Activated naive CD8-positive, alpha-beta T cell treated with anti-CD3 and anti-CD28 coated beads, Interleukin-2, amount 50 U/mL, for 16 hours (primary cell): ENCODE measurements around the gene EFCAB8.
"Not testable (repeated sequence)": the region's sequence is repeated elsewhere in the genome, so short reads cannot be mapped to it uniquely, and the experiment has no call there.

Experiments
- DNase-seq: peaks from one replicate; pipeline ENCODE4 v3.0.0-alpha.2; 2020; ENCODE audit warnings: low read depth, low spot score

Gene EFCAB8

DNA sequence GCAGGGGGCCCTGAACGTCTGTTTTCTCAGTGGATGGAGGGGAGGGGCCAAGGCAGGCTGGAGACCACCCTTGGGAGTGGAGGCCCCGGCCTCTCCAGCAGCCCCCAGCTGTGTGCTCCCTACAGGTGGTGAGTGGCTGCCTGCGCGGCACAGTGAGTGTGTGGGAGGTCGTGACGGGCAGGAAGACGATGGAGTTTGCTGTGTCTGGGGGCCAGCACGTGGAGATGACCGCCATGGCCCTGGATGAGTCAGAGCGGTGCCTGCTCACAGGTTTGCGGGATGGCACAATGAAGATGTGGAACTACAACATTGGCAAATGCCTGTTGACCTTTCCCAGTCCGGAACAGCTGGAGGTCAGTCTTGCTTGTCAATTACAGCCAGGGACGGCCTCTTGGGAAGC lies 52.6 kb downstream of the EFCAB8 start:
- DNase-seq = no peak

DNA sequence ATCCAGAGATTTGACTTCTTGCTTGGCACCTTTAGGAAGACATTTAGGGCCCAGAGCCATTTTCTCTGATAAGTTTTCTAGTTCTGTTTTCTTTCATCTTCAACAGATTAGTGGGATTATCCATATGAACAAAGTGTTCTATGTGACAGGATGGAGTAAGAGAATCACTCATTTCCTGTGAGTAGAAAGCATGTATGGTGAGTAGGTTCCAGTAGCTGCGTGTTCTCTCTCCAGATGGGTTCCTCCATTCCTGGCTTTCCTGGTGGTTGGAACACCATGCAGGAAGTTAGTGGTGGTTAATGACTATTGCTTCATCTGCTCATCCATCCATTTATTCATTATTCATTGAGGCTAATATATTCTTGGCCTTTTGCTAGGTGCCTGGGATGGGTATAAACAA lies 54.0 kb downstream of the EFCAB8 start:
- no peak for DNase-seq

DNA sequence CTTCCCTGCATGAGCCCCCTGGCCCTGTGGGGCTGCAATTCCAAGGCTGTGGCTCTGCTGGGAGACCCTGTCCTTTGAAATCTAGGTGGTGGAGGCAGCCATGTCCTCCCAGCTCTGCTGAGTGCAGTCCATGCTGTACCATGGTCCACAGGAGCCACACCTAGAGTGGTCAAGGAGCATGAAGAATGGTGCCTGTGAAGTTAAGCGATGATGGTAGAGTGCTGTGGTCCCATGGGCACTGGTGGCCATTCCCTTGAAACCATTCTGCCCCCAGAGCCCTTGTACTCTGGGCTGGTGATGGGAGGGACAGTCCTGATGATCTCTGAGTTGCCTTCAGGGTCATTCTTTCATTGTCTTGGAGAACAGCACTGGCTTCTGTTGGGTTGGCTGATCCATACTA lies 55.3 kb downstream of the EFCAB8 start:
- DNase-seq = no peak

DNA sequence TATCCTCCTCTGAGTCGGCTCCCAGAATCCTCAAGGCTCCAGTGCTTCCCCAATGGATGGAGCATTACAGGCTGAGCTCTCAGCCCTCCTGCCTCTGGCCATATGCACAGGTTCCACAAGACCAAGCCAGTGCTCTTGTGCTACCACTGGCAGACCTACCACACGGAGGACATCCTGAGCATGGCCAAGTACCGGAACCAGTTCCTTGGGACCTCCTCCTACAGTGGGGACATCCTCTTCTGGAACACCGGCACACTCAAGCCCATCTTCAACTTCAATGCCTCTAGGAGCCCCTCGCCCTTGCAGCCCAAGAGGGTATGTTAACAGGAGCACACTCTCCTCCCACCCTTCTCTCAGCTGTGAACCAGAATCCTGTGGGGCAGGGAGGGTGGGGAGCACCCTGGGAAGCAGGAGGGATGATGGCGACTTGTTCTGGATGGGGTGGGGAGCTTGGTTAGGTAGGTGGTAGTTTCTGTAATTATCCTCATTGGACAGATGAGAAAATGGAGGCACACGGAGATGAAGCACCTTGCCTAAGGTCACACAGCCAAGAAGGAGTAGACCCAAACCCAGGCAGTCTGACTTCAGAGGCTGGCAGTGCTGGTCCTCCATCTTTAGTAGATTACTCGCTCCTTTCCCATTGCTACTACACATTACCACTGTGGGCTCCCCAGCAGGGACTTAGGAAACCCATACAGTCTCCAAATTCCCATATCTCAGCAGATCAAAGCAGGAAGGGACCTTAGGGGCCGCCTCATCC lies 58.6 kb downstream of the EFCAB8 start:
- DNase-seq = no peak

DNA sequence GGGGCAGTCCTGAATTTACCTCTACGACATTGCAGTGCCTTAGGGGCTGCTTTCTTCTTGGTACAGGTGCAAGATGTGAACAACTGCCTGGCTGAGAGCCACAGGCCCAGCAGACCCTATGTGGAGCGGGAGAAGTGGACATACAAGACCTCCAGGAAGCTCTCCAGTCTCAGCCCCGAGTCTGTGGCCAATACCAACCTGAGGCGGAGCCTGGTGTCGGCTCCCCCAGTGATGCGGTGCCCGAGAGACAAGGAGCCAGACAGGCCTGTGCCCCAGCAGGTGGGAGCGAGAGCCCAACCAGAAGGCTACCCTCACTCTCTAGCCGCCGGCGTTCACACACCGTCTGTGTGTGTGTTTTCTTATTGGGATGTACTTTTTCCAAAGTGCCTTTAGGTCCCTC lies 59.6 kb downstream of the EFCAB8 start:
- DNase-seq = no peak

DNA sequence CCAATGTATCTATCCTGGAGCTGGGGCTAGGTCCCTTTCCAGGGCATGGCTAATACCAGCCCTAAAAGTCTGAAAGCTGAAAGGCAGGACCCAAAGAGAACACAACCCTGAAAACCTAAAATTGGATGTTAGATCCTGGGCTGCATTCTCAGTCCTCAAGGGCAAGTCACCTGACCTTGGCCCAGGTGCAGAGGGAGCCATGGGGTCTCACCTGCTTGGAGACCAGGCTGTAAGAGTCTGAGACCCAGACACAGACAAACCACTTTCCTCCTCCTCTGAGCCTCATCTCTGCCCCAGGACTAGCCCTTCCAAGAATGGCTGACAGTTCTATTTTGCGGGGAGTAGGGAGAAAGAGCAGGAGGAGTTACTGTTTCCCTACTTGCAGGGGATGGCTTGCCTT lies 60.0 kb downstream of the EFCAB8 start:
- no peak for DNase-seq

DNA sequence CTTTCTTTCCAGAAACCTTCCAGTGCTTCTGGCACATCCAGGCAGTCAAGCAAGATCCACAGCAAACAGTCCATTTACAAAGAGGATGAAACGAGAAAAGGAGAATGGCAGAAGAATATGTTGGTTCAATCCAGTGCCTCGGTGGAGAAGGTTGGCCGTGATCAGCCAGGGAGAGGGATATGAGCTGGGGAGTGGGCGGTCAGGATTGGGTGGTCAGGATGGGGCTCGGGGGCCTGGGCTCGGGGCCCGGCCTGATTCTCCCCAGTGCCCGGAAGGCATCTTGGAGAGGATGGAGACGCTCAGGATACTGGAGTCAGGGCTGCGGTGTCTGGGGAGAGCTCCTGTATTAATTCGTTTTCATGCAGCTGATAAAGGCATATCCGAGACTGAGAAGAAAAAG lies 61.3 kb downstream of the EFCAB8 start:
- no peak for DNase-seq

DNA sequence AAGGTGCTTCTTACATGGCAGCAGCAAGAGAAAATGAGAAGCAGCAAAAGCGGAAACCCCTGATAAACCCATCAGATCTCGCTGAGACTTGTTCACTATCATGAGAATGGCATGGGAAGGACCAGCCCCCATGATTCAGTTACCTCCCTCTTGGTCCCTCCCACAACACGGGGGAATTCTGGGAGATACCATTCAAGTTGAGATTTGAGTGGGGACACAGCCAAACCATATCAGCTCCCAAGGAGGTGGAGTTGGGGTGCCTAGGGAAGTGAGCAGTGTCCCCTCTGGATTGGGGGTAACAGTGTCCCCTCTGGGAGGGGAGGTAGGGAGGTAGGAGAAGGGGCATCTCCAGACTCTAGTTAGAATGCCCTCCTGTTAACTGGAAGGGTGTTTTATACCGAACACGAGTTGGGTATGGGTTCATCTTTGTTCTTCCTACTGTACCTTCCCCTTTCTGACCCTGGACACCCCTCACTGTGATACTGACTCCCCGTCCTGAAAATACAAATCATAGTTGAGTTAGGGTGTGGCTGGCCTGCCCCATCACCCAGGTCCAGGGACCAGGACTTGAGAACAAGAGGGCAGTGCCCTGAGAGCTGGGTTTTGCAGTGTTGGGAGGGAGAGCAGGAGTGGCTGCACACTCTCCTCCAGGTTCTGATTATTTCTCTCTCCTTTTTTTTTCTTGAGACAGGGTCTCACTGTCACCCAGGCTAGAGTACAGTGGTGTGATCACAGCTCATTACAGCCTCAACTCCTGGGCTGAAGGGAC lies 62.0 kb downstream of the EFCAB8 start:
- no peak for DNase-seq

DNA sequence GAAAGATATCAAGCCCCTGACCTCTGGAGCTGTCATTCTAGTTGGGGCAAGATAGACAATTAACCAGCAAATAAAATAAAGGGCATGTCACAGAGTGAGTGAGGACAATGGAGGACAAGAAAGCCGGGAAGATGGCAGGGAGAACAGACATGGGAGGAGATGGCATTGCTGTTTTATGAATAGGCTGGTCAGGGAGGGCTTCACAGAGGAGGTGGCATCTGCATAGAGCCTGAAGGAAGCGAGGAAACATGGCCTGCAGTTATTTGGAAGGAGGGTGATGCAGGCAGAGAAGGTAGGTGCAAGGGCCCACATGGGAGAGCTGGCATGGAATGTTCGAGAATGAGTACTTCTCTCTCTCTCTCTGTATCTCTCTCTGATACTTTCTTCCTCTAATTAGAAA lies 63.7 kb downstream of the EFCAB8 start:
- no peak for DNase-seq

DNA sequence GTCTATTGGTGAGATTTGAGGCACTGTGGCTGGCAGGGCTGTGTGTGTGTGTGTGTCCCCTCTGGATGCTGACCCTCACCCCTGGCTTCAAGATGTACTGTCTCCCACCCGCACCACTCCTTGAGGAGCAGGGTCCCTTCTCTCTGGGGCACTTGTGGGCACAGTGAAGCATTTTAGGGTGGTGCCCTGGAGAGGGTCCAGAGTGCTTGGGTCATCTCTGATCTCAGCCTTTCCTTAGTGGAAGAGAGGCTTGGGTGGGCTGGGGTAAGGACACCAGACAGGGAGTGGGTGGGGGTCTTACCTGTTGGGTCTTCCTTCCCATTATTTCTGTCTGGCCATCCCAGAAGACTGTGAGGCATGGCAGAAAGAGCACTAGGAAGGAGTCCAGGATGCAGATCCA lies 66.1 kb downstream of the EFCAB8 start:
- no peak for DNase-seq

DNA sequence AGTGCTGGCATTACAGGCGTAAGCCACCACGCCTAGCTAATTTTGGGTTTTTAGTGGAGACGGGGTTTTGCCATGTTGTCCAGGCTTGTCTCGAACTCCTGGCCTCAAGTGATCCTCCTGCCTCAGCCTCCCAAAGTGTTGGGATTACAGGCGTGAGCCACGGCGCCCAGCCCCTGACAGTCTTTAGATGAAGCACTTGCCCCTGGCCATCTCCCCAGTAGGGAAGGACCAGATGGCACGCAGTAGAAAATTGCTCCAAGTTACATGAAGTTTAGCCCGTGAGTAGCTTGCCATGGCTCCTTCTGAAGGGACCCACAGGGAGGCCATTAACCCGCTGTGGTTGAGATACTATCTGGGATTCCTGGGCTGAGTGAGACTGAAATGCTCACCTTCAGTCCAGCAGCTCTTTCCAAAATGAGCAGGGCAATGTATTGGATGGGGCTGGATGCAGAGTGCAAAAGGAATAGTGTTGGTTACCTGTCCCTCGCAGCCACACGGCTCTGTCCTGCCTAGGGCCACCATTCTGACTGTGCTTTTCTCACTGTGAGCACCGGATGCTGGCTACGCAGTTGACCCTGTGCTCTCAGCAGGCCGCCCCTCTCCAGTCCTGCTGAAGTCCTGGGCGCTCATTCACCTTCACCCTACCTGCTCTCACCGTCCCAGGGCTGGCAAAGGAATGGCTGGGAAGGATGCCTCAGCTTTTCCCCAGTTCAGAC lies 66.9 kb downstream of the EFCAB8 start:
- DNase-seq = no peak

DNA sequence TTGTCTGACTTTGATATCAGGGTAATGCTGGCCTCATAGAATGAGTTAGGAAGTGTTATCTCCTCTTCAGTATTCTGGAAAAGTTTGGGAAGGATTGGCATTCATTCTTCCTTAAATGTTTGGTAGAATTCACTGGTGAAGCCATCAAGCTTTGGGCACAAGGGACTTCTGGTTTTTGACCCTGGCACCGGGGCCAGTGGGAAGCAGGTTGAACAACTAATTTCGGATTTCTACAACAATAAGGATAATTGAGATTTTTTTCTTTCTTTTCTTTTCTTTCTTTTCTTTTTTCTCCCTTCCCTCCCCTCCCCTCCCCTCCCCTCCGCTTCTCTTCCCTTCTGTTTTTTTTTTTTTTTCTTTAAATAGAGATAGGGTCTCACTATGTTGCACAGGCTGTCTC lies 70.4 kb downstream of the EFCAB8 start:
- DNase-seq = no peak

DNA sequence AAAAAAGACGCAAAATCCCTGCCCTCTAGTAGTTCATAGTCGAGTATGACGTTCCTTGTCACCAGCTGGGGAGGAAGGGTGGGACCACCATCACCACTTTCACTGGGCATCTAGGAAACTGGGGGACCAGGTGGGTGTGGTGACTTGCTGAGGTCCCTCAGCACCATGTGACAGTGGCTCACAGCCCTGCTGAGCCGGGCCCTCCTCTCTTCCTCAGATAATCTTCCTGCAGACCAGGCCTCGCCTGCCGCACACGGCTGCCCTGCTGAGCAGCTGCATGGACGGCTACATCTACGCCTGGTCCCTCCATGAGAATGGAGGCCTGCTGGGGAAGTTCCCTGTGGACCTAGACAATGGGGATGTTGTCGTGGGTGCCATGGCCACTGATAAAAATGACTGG lies 71.5 kb downstream of the EFCAB8 start:
- no peak for DNase-seq

DNA sequence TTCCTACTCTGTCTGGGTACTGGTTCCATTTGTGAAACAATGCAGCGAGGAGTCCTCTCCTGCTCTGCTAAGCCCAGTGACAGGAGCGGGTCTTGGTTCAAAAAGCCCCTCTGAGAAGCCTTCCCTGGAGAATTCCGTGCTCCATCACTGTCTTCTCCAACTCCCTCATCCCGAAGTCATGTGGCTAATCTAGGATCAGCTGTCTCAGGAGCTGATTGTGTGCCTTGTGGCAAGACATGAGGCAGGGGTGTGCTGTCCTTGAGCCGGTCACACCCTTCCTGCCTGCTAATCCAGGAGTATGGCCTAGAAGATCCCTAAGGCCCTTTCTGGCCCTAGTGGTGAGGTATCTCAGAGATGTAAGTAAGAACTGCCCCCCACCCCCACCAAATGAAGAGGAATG lies 72.0 kb downstream of the EFCAB8 start:
- DNase-seq = no peak

DNA sequence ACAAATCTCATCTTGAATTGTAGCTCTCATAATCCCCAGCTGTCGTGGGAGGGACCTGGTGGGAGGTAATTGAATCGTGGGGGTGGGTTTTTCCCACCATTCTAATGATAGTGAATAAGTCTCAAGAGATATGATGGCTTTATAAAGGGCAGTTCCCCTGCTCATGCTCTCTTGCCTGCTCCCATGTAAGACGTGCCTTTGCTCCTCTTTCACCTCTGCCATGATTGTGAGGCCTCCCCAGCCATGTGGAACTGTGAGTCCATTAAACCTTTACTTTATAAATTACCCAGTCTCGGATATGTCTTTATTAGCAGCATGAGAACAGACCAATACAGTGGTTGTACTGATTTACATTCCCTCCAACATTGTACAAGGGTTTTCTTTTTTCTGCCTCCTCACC lies 75.9 kb downstream of the EFCAB8 start:
- DNase-seq = no peak

DNA sequence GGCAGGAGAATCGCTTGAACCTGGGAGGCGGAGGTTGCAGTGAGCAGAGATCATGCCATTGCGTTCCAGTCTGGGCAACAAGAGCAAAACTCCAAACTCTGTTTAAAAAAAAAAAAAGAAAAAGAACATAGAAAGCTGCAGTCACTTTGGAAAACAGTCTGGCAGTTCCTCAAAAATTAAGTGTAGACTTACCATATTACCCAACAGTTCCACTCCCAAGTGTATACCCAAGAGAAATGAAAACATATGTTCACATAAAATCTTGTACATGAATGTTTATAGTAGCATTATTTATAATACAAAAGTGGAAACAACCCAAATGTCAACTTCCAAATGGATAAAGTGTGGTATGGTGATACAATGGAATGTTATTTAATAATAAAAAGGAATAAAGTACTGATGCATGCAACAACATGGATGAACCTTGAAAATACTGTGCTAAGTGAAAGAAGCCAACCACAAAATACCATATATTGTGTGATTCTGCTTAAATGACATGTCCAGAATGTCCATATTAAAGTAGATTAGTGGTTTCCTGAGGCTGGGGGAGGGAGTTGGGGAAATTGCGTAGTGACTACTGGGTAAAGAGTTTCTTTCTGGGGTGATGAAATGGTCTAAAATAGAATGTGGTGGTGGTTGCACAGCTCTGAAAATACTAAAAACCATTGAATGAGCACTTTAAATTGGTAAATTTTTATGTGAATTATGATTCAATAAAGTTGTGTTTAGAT lies 82.6 kb downstream of the EFCAB8 start:
- no peak for DNase-seq

DNA sequence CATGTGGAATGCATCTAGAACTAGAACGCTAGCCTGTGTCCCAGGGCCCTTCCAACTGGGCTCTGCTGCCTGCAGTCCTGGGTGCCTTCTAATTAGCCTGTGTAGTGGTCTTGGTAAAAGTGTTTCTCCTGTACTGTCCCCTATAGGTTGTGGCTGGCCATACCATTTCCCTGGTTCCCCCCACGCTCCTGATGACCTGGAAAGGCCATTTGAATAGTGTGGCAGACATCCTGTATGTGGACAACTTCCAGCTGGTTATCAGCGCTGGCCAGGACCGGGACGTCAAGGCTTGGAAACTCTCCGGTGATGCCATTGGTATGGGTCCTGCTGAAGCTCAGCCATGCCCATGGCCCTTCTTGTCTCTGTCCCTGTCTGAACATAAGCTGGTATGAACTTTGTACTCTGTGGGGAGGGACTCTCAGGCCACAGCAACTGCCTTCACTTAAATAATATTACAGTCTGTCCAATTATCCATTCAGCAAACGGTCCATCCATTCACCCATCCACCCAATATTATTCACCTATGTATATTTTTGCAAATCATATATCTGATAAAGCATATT lies 84.8 kb downstream of the EFCAB8 start:
- DNase-seq = no peak

DNA sequence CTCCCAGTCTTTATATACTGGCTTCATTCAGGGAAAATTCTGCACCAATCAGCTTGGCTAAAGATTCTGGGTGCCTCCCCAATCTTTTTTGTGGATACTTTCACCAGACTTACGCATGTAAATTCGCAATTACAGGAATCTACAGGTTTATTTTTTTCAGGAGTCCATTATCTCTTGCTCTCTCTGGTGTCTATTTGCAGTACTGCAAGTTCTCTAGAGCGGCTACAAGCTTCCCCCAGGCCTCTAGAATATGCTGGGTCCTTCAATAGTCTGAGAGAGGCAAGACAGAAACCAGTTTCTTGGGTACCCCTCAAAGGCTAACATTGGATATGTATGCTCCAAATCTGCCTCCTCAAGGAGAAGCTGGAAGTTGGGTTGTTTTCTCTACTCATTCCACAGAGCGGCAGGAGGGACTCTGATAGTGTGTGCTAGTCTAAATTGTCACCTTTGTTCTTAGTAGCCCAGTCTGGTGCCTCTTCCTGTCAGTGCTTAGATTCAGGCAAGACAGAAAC lies 87.0 kb downstream of the EFCAB8 start:
- no peak for DNase-seq

DNA sequence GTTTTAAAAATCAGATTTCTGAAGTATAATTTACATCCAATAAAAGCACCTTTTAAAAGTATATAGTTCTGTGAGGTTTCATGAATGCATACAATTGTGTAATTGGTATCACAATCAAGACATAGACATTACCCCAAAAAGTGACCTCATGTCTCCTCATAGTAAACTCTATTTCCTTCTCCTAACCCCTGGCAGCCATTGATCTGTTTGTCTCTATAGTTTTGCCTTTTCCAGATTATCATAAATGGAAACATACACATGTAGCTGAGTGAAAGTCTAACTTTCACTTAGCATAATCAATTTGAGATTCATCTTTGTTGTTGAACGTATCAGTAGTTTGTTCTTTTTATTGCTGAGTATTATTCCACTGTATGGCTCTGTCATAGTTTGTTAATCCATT lies 87.9 kb downstream of the EFCAB8 start:
- no peak for DNase-seq

DNA sequence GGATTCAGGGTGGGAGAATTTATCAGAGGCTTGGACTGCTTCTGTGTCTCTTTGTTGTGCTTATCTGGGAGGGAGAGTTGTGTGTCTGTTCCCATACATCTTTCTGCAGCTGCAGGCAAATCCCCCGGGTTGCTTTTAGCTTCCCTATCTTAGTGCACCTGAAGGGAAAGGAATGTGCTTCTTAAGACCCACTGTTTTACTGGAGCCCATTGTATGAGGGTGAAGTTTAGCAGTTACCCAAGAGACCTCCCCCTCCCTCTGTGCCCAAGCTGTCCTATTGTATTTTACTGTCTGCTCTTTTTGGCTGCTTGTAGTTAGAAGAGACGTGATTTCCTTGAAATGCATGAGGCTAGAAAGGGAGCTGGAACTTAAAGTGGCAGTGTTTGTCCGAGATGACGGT lies 91.8 kb downstream of the EFCAB8 start:
- DNase-seq = not testable (repeated sequence)

DNA sequence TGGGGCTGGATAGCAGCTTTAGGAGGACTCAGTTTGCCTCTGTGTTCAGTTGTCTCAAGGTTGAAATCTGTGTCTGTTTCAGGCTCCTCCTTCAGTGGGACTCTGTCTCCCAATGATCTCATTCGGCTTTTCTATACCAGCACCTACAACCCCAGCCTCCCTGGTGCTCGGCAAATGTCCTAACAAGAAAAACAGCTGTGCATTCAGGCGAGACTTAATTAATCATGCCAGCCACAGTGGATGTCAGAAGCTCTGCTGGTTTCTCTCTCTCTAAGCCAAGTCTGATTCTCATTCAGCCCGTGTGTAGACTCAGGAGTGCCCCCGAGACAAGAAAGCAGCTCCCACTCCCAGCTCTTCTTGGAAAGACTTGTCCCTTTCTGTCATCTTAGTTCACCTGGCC lies 98.7 kb downstream of the EFCAB8 start:
- DNase-seq = no peak

DNA sequence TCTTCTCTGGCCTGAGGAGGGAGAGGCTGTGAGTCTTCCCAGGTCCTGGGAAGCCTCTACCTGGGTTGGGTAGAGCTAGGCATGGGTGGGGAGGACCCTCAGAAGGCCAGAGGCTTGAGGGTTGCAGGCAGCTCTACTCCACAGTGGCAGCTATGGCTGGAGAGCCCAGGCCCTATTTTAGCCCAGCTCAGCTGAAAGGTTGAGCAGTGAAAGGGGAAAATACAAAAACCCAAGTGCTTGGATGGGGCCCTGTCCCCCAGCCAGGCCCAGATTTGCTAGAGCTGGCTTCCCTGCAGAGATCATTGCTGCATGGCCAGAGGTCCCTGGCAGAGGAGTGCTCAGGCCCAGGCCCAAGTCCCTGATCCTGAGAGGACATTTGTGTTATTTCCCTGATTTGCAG lies 99.9 kb downstream of the EFCAB8 start:
- no peak for DNase-seq
